Osteoblast (primary cell): ENCODE data around the gene DRD2. TPM values are rescaled to one million over a fixed set of nuclear protein-coding genes. Genes with fewer than 3 reads are reported as not detected.

Experiments used
- DNase-seq: peaks from one replicate; pipeline ENCODE4 v3.0.0; 2011; ENCODE audit warnings: low spot score, mixed read lengths; ENCODE audit not compliant: insufficient read length; ENCODE audit errors: missing footprints
- H2AFZ ChIP-seq: 2 replicates; pipeline ENCODE4 v1.6.0; 2011; ENCODE audit warnings: mild to moderate bottlenecking, low read length
- H3K27ac ChIP-seq: 2 replicates; pipeline ENCODE4 v1.5.1; 2011; ENCODE audit warnings: mild to moderate bottlenecking, low read depth, low read length, moderate library complexity
- H3K27me3 ChIP-seq: 2 replicates; pipeline ENCODE4 v1.6.0; 2012; ENCODE audit warnings: mild to moderate bottlenecking, control low read depth, inconsistent platforms, low read length, moderate library complexity; ENCODE audit not compliant: insufficient read depth
- H3K36me3 ChIP-seq: 2 replicates; pipeline ENCODE4 v1.5.1; 2011; ENCODE audit warnings: mild to moderate bottlenecking, low read length, control low read depth, moderate library complexity; ENCODE audit not compliant: insufficient read depth
- H3K4me1 ChIP-seq: 2 replicates; pipeline ENCODE4 v1.5.1; 2011; ENCODE audit warnings: mild to moderate bottlenecking, low read length, control low read depth, moderate library complexity; ENCODE audit not compliant: insufficient read depth
- H3K4me2 ChIP-seq: 2 replicates; pipeline ENCODE4 v1.6.0; 2011; ENCODE audit warnings: mild to moderate bottlenecking, low read length; ENCODE audit not compliant: insufficient read depth
- H3K4me3 ChIP-seq: fragments of 200-600 bp; sonication (generic); 3 replicates; pipeline ENCODE4 v1.5.1; 2012; ENCODE audit warnings: mild to moderate bottlenecking, low read length, inconsistent platforms; ENCODE audit not compliant: insufficient read depth
- H3K79me2 ChIP-seq: 2 replicates; pipeline ENCODE4 v1.6.0; 2012; ENCODE audit warnings: mild to moderate bottlenecking, low read length, control low read depth, inconsistent platforms; ENCODE audit not compliant: insufficient read depth
- H3K9me3 ChIP-seq: 2 replicates; pipeline ENCODE4 v1.5.1; 2011; ENCODE audit warnings: low read depth, low read length, control low read depth
- H4K20me1 ChIP-seq: 2 replicates; pipeline ENCODE4 v1.6.0; 2012; ENCODE audit warnings: mild to moderate bottlenecking, low read length, control low read depth; ENCODE audit not compliant: insufficient read depth
- total RNA-seq: library from RNA; depleted of rRNA; stranded (reverse); fragments of >200 nt; gene quantifications from 2 replicates; pipeline ENCODE4 v1.2.3, GENCODE V29; 2012
- TF ChIP-seq, protein P1 (sequence below): IDR thresholded peaks from 2 replicates; pipeline ENCODE4 v1.5.1; 2011; ENCODE audit warnings: mild to moderate bottlenecking, low read depth, low read length, moderate library complexity; ENCODE audit errors: extremely low read depth

DRD2 gene
- total RNA-seq, 1 donor, result 0.36 TPM

GRCh38 chr11:113504586-113504985 is 29.4 kb upstream of the DRD2 start:
- Histone ChIP-seq H3K36me3 (no peaks in the 10 kb centered on the region), H4K20me1 (no peaks in the 10 kb centered on the region), H3K4me3 (no peak overlapping the region), H3K27me3 (peaks cover 25% of the 10 kb centered on the region), H3K27ac (no peak overlapping the region), H3K4me1 (no peaks in the 10 kb centered on the region), H3K9me3 (no peaks in the 10 kb centered on the region), H2AFZ (no peak overlapping the region), H3K4me2 (no peak overlapping the region), H3K79me2 (no peaks in the 10 kb centered on the region)
- no peak for DNase-seq
- TF ChIP-seq, protein P1, sequence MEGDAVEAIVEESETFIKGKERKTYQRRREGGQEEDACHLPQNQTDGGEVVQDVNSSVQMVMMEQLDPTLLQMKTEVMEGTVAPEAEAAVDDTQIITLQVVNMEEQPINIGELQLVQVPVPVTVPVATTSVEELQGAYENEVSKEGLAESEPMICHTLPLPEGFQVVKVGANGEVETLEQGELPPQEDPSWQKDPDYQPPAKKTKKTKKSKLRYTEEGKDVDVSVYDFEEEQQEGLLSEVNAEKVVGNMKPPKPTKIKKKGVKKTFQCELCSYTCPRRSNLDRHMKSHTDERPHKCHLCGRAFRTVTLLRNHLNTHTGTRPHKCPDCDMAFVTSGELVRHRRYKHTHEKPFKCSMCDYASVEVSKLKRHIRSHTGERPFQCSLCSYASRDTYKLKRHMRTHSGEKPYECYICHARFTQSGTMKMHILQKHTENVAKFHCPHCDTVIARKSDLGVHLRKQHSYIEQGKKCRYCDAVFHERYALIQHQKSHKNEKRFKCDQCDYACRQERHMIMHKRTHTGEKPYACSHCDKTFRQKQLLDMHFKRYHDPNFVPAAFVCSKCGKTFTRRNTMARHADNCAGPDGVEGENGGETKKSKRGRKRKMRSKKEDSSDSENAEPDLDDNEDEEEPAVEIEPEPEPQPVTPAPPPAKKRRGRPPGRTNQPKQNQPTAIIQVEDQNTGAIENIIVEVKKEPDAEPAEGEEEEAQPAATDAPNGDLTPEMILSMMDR, result no peak

DNA sequence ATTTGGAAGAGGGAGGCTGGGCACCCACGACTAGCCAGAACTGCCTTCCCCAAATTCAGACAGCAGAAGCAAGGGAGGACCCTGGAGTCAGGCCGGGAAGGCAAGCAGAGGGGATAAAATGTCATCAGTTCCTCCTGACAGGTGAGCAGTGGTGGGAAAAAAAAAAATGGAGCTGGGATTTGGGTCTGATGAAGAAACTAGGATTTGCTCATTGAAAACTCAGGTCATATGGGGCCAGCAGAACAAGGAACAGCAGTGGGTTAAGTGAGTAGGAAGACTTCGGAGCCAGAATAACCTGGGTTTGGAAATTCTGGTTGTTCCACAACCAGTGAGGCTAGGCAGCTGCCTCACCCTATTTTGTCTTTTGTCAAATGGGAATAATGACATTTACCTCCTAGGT is 28.9 kb upstream of the DRD2 start:
- Histone ChIP-seq H3K4me3 (no peak overlapping the region), H3K27ac (no peak overlapping the region), H3K4me1 (no peaks in the 10 kb centered on the region), H3K27me3 (peaks cover 25% of the 10 kb centered on the region), H2AFZ (no peak overlapping the region), H3K9me3 (no peaks in the 10 kb centered on the region), H3K36me3 (no peaks in the 10 kb centered on the region), H4K20me1 (no peaks in the 10 kb centered on the region), H3K4me2 (no peak overlapping the region), H3K79me2 (no peaks in the 10 kb centered on the region)
- no peak for DNase-seq
- TF ChIP-seq, protein P1, result no peak

GRCh38 chr11:113497066-113497910 is 22.1 kb upstream of the DRD2 start:
- Histone ChIP-seq H3K27me3 (peaks cover 43% of the 10 kb centered on the region), H2AFZ (no peak overlapping the region), H3K27ac (no peak overlapping the region), H4K20me1 (no peaks in the 10 kb centered on the region), H3K36me3 (no peaks in the 10 kb centered on the region), H3K4me3 (no peak overlapping the region), H3K9me3 (no peaks in the 10 kb centered on the region), H3K4me2 (no peak overlapping the region), H3K79me2 (no peaks in the 10 kb centered on the region), H3K4me1 (no peaks in the 10 kb centered on the region)
- DNase-seq, result no peak
- TF ChIP-seq, protein P1, result no peak

DNA sequence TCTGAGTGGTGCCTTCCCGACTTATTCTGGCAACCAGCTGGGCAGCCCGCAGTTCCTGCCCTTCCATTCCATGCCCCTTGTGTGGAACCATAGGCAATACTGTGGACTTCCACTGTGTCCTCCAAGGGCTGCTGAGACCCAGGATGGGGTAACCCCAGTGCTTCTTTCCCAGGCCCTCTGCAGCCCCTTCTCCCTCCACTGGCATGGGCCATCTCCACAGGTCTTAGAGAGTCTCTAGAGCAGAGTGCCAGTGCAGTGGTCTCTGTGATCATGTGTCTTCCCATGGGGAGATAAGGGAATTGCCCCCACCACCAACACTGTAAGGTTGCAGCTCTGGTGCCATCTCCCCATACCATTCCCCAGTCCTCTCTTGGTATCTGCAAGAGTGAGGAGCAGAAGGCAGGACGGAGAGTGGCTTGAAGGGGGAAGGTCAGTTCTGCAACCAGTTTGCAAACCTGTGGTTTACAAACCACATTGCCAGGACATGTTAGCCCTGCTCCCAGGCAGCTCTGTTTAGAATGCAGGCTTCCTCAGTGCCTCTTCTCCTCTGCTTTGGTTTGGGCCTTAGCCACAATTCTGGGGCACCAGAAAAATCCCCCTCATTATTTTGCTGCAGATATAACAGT is 20.9 kb upstream of the DRD2 start:
- no peak for DNase-seq
- TF ChIP-seq, protein P1, result no peak
- Histone ChIP-seq H2AFZ (no peak overlapping the region), H3K27ac (no peak overlapping the region), H3K4me3 (no peak overlapping the region), H4K20me1 (no peaks in the 10 kb centered on the region), H3K36me3 (no peaks in the 10 kb centered on the region), H3K79me2 (no peaks in the 10 kb centered on the region), H3K4me1 (no peaks in the 10 kb centered on the region), H3K9me3 (no peaks in the 10 kb centered on the region), H3K27me3 (peaks cover 41% of the 10 kb centered on the region), H3K4me2 (no peak overlapping the region)
